ENCODE measurements around the gene DNASE1L3.
A peak's percentile ranks its signal among the peaks of the same experiment; 100 is the strongest.

Gene DNASE1L3

GRCh38 chr3:58179235-58180098 lies 31.3 kb downstream of the DNASE1L3 start:
- no peak overlapping the region for H3K4me3 ChIP-seq (replicated peaks; ENCODE audit: low read depth, low read length)
- DNase-seq (ENCODE audit: extremely low read depth, low read depth): no peak
- TF ChIP-seq, protein P1, sequence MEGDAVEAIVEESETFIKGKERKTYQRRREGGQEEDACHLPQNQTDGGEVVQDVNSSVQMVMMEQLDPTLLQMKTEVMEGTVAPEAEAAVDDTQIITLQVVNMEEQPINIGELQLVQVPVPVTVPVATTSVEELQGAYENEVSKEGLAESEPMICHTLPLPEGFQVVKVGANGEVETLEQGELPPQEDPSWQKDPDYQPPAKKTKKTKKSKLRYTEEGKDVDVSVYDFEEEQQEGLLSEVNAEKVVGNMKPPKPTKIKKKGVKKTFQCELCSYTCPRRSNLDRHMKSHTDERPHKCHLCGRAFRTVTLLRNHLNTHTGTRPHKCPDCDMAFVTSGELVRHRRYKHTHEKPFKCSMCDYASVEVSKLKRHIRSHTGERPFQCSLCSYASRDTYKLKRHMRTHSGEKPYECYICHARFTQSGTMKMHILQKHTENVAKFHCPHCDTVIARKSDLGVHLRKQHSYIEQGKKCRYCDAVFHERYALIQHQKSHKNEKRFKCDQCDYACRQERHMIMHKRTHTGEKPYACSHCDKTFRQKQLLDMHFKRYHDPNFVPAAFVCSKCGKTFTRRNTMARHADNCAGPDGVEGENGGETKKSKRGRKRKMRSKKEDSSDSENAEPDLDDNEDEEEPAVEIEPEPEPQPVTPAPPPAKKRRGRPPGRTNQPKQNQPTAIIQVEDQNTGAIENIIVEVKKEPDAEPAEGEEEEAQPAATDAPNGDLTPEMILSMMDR (IDR thresholded peaks at IDR 0.05; ENCODE audit: low read depth, low read length, missing control alignments): no peak

DNA sequence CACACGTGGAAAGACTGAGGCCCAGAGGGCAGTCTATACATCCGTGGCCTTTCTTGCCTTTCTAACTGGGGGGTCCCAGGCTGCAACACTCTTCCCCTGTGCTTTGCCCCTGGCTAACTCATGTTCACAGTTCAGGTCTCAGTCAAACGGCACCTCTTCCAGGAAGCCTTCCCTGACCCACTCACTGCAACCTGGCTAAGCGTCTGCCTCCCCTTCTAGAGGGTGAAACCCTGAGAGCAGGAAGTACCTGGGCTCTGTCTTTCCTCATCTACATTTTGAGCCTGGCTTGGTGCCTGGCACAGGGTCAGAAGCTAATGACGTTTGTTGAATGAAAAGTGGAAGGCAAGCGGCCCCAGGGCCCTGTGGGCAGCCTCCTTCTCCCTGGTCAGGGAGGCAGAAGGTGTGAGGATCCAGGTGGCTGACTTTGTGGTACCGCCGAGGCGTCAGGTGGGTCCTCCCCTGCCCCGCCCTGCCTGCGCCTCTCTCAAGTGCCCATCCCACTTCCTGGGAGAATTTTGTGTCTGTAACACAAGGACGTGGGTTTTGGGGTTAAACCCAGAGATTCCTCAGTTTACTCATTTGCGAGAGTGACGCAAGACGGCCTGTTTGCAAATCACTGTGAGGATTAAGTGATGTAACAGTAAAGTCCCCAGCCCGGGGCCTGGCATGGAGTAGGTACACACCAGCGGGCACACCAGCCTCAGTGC lies 32.1 kb downstream of the DNASE1L3 start:
- H3K4me3 ChIP-seq (replicated peaks; ENCODE audit: low read depth, low read length): no peak overlapping the region
- TF ChIP-seq, protein P1 (IDR thresholded peaks at IDR 0.05; ENCODE audit: low read depth, low read length, missing control alignments): no peak
- DNase-seq (ENCODE audit: extremely low read depth, low read depth): no peak

DNA sequence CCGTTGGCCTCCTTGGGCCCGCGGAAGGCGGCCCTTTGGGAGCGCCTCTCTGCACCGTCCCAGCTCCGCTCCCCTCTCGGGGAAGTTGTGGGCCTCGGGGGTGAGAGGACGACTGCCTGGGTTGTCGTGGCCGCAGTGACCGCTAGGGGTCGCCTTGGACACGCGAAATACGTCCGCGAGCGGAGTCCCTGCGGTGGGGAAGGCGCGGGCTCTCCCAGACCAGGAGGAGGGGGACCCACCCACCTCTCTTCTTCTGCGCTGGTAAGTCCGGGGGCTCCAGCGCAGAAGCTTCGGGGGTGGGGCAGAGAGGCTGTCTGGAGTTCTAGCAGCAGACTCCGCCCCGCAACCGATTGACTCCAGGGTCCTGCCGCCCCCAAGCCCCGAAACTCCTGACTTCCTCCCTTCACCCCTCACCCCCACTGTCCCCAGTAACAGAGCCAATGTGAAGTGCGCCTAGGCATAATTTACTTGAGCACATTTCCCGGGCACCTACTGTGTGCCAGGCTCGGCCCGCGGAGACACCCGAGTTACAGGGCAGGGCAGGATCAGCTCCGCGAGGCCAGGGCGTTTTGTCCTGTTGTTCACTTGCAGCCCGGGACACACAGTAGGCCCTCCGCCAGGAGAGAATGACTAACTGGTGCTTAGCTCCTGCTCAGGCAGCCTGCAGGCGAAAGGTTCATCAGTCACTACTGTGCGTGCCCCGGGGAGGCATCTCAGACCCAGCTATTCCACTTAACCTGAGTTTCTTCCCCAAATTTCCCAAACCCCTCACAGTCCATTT lies 32.8 kb downstream of the DNASE1L3 start:
- H3K4me3 ChIP-seq (replicated peaks; ENCODE audit: low read depth, low read length): peak overlapping the region; percentile 29
- DNase-seq (ENCODE audit: extremely low read depth, low read depth): peak; percentile 39
- TF ChIP-seq, protein P1 (IDR thresholded peaks at IDR 0.05; ENCODE audit: low read depth, low read length, missing control alignments): peak; percentile 92

- TF ChIP-seq, protein P1 (IDR thresholded peaks at IDR 0.05; ENCODE audit: low read depth, low read length, missing control alignments): no peak
- DNase-seq (ENCODE audit: extremely low read depth, low read depth): no peak
Observed at GRCh38 chr3:58176827-58177489, 33.8 kb downstream of the DNASE1L3 start.

DNA sequence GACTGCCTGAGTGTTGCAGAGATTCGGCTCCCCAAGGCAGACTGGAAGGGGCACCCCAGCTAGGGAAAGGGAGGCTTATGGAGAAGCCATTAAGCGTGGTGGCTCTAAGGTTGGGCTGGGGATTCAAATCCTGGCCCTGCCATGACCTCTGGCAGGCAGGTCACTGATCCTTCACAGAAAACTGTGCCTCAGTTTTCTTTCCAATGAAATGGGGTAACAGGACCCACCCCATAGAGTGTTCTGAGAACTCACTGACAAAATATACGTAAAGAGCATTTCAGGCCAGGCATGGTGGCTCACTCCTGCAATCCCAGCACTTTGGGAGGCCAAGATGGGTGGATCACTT lies 34.6 kb downstream of the DNASE1L3 start:
- TF ChIP-seq, protein P1 (IDR thresholded peaks at IDR 0.05; ENCODE audit: low read depth, low read length, missing control alignments): no peak
- no peak for DNase-seq (ENCODE audit: extremely low read depth, low read depth)
- H3K4me3 ChIP-seq (replicated peaks; ENCODE audit: low read depth, low read length): no peak overlapping the region

More at GRCh38 chr3:58176827-58177489, 33.8 kb downstream of the DNASE1L3 start:
- no peak overlapping the region for H3K4me3 ChIP-seq (replicated peaks; ENCODE audit: low read depth, low read length)
